Adrenal gland (tissue), 12 donors: ENCODE results near the gene CCHCR1. TPM values are rescaled to one million over a fixed set of nuclear protein-coding genes. Genes with fewer than 3 reads are reported as not detected.
"Not testable (repeated sequence)": the region's sequence is repeated elsewhere in the genome, so short reads cannot be mapped to it uniquely, and the experiment has no call there.

ENCODE experiments used
- DNase-seq, 7 donors: peaks; one replicate each; pipeline ENCODE4 v3.0.0-alpha.2; 2019 to 2020
- H3K27ac ChIP-seq, 5 donors: fragments of 200-600 bp; sonication (generic) in 4 of 5; 1 replicate in 3 of 5; 2 replicates in 2 of 5; pipeline versions ENCODE4 v1.5.1 to v1.8.0; 2016 to 2020; ENCODE audit warnings: mild to moderate bottlenecking in 1 of 5
- H3K27me3 ChIP-seq: fragments of 200-600 bp; 2 replicates; pipeline ENCODE4 v1.8.0; 2021
- H3K36me3 ChIP-seq, 2 donors: fragments of 200-600 bp; replicated peaks in 1 of 2; 1 replicate in 1 of 2; 2 replicates in 1 of 2; pipeline versions ENCODE4 v1.5.1 to v1.8.0; 2018 to 2022
- H3K4me1 ChIP-seq, 2 donors: fragments of 200-600 bp; replicated peaks in 1 of 2; 1 replicate in 1 of 2; 2 replicates in 1 of 2; pipeline versions ENCODE4 v1.5.1 to v1.8.0; 2018 to 2021
- H3K4me3 ChIP-seq, 4 donors: fragments of 200-600 bp; sonication (generic) in 3 of 4; one replicate each; pipeline ENCODE4 v1.5.1; 2016 to 2018
- H3K9me3 ChIP-seq, 3 donors: fragments of 200-600 bp; sonication (generic) in 1 of 3; replicated peaks in 1 of 3; 1 replicate in 2 of 3; 2 replicates in 1 of 3; pipeline versions ENCODE4 v1.5.1 to v1.8.0; 2016 to 2021
- CTCF ChIP-seq, 6 experiments: fragments of 450-650 bp in 4 of 6; fragments of 200-600 bp in 2 of 6; sonication (generic) in 1 of 6; IDR thresholded peaks; 1 replicate in 5 of 6; 2 replicates in 1 of 6; pipeline versions ENCODE4 v1.5.1 to v1.8.0; 2016 to 2021; ENCODE audit warnings: antibody characterized with exemption in 6 of 6, mild to moderate bottlenecking in 2 of 6, moderate library complexity in 1 of 6
- POLR2A ChIP-seq, 2 donors: fragments of 450-650 bp; IDR thresholded peaks; one replicate each; pipeline ENCODE4 v1.6.1; 2017; ENCODE audit warnings: antibody characterized with exemption in 2 of 2, mild to moderate bottlenecking in 2 of 2, moderate library complexity in 1 of 2
- WGBS, 4 donors: extraction: QIAGEN DNeasy Blood & Tissue Kit in 2 of 4; methylation state at CpG; one replicate each; pipeline versions ENCODE4 v1.1.5 to v1.1.7; 2013 to 2017; 5-methylcytosine and 5-hydroxymethylcytosine counted together
- intact Hi-C, 2 donors: fragments of 100-400 bp; cut with DNase I; formaldehyde crosslinking; loops; one replicate each; pipeline versions ENCODE4 v1.14.1 to v1.15.0; 2022 to 2023
- polyA plus RNA-seq, 3 donors: library from polyadenylated mRNA; stranded (reverse); fragments of 200-250 nt in 2 of 3; fragments of 350-450 nt in 1 of 3; fragmentation: Illumina TruSeq in 1 of 3; extraction: RNeasy Lipid Tissue Mini Kit (QIAGEN cat#74804) in 1 of 3; gene quantifications; one replicate each; pipeline ENCODE4 v1.2.3, GENCODE V29; 2013 to 2014
- total RNA-seq, 9 donors: library from RNA; depleted of rRNA in 4 of 9; stranded (reverse); fragments of >200 nt in 4 of 9; fragments of 120-200 nt in 1 of 9; fragmentation: NEBNext Ultra II Directional in 1 of 9; extraction: Animal tissue kit (Norgen Biotek cat#: 25700) in 1 of 9; gene quantifications; one replicate each; pipeline versions ENCODE4 v1.1.0 to v1.2.4, GENCODE V29; 2013 to 2023
- donor health status: healthy with polysubstance abuse.
- donor health status: Bipolar disorder and iron deficiency.
- donor health status: DM: yes; HTN: yes; CAD: no.
- donor health status: DM: no; HTN: no; CAD: no.
- donor health status: DM: no; HTN: no; CAD: no.
- donor health status: DM: yes; HTN: yes; CAD: no.

CCHCR1 gene
- total and polyA plus RNA-seq, 12 donors, result 4.5 to 27.4 (median 13.6) TPM

GRCh38 chr6:31165986-31166385 lies 8.4 kb upstream of the CCHCR1 start:
- Histone ChIP-seq H3K36me3 (no peaks in the 10 kb centered on the region), H3K27ac (no peak overlapping the region), H3K4me3 (no peak overlapping the region), H3K4me1 (no peaks in the 10 kb centered on the region), H3K27me3 (no peaks in the 10 kb centered on the region), H3K9me3 (no peaks in the 10 kb centered on the region)
- TF ChIP-seq POLR2A (IDR thresholded peaks at IDR 0.05) (no peak), CTCF (IDR thresholded peaks at IDR 0.05) (no peak)
- intact Hi-C loops, result no loop called here
- WGBS, 4 donors, result 78 to 91% (median 87%) methylated on average over 4 to 5 of the region's 5 CpGs
- DNase-seq, result no peak

GRCh38 chr6:31165064-31165832 lies 7.6 kb upstream of the CCHCR1 start:
- H3K36me3 ChIP-seq, result not testable (repeated sequence)

GRCh38 chr6:31164475-31165063 lies 7.0 kb upstream of the CCHCR1 start:
- H3K27ac ChIP-seq, H3K36me3 ChIP-seq, DNase-seq, H3K4me1 ChIP-seq, H3K27me3 ChIP-seq, H3K9me3 ChIP-seq, intact Hi-C loops, H3K4me3 ChIP-seq: not testable (repeated sequence)
- WGBS, 4 donors, result 84 to 100% (median 96%) methylated on average over 7 to 9 of the region's 9 CpGs

More at GRCh38 chr6:31165064-31165832, 7.6 kb upstream of the CCHCR1 start:
- H3K9me3 ChIP-seq, H3K4me3 ChIP-seq, H3K27ac ChIP-seq, H3K4me1 ChIP-seq, H3K27me3 ChIP-seq, DNase-seq, intact Hi-C loops: not testable (repeated sequence)
- WGBS, 4 donors, result 85 to 92% (median 91%) methylated on average over 12 to 17 of the region's 17 CpGs

- Histone ChIP-seq H3K4me3 (no peak overlapping the region), H3K27me3 (no peaks in the 10 kb centered on the region), H3K36me3 (no peaks in the 10 kb centered on the region), H3K4me1 (peaks cover 0 to 3% of the 10 kb centered on the region in 2 donors), H3K27ac (no peak overlapping the region), H3K9me3 (no peaks in the 10 kb centered on the region)
- TF ChIP-seq CTCF (IDR thresholded peaks at IDR 0.05), result no peak
- TF ChIP-seq POLR2A (IDR thresholded peaks at IDR 0.05), result no peak
- intact Hi-C loops, result no loop called here
- peak in 2 of 7 donors; percentile 34 to 37 for DNase-seq
These were observed 6.3 kb upstream of the CCHCR1 start for GRCh38 chr6:31163922-31164321.

GRCh38 chr6:31162463-31163165 lies 5.0 kb upstream of the CCHCR1 start:
- no peak for TF ChIP-seq POLR2A (IDR thresholded peaks at IDR 0.05)
- TF ChIP-seq CTCF (IDR thresholded peaks at IDR 0.05), result no peak
- no peak overlapping the region for H3K4me3 ChIP-seq
- no peaks in the 10 kb centered on the region for H3K36me3 ChIP-seq
- H3K27me3 ChIP-seq, result no peaks in the 10 kb centered on the region
- WGBS, 4 donors, result 85 to 94% (median 89%) methylated on average over 3 to 13 of the region's 13 CpGs
- DNase-seq, result no peak
- peaks cover under 1 to 9% of the 10 kb centered on the region in 2 donors for H3K4me1 ChIP-seq
- no peak overlapping the region for H3K27ac ChIP-seq
- intact Hi-C loops, result no loop called here
- H3K9me3 ChIP-seq, result no peaks in the 10 kb centered on the region
